GM18861 (cell line): Measurements from ENCODE around the gene UST.
A peak's percentile ranks its signal among the peaks of the same experiment; 100 is the strongest.
"Not testable (repeated sequence)": the region's sequence is repeated elsewhere in the genome, so short reads cannot be mapped to it uniquely, and the experiment has no call there.

Source experiments
- ATAC-seq: cut with Tn5 transposase; IDR thresholded peaks from one replicate; pipeline ENCODE4 v1.9.1; 2021; ENCODE audit not compliant: unreplicated experiment

Gene UST

DNA sequence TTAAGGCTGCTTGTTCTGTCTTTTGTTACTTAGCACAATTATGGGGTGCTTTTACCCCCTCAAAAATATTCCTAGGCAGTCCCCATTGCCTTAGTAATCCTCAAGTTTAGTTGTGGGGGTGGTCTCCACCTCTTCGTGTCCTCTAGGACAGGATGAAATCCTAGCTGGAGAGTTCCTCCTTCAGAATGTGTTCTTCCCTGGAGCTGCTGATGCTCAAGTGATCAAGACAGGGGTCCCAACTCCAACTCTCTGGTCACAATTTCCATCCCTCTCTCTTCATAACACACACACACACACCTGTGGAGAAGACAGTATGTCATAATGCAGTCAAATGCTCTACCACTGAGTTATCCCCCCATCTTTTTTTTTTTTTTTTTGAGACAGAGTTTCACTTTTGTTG, 280.7 kb downstream of the UST start:
- no peak for ATAC-seq

DNA sequence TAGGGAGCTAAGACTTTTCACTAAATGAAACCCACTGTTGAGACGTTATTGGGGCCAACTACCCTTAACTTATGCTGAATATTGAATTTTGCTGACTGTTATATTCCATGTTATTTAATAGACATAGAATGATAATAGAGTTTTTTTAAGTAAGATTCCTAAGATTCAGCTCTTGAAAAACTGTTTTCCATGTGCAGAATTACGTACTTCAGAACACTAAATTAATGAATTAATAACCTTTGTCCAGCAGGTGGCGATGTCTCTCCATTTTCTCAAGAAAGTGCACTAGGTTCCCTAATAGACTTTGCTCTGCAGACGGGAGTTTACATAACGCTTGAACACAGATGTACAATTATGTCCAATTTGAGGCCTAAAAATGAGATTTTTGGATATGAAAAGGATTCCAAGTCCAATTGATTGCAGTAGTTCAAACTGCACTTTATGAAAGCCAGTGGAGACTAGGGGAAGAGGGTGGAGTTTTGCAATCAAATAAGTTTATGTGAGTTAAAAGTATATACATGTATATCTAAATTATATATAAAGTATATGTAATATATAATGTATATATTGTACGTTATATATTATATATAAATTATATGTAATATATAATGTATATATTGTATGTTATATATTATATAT, 282.1 kb downstream of the UST start:
- no peak for ATAC-seq

DNA sequence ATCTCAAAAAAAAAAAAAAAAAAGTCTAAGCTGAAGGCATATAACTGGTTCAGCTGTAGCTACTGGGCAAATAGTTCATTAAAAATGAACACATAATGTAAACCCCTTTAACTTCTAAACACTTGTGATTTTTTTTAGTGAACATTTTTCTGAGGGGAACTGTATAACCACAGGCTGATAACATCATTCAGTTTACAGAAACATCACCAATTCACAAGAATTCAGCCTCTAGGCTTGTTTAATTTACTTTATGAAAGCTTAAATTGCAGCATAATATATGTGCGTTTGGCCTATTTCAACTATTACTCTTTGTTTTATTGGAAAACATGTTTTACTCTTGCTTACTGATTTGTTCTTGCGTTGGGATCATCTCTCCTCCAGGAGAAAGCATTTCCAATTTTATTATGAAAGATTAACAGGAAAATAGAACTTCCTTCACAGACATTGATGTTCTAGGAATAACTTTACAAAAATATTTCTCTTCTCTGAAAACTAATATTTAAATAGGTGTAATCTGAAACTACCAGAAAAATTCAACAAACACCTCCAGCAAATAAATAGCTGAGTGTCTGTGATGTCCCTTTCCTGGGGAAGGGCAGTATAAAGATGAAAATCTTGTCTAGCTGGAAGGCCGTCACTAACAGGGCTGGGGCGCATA, 284.5 kb downstream of the UST start:
- ATAC-seq = no peak

DNA sequence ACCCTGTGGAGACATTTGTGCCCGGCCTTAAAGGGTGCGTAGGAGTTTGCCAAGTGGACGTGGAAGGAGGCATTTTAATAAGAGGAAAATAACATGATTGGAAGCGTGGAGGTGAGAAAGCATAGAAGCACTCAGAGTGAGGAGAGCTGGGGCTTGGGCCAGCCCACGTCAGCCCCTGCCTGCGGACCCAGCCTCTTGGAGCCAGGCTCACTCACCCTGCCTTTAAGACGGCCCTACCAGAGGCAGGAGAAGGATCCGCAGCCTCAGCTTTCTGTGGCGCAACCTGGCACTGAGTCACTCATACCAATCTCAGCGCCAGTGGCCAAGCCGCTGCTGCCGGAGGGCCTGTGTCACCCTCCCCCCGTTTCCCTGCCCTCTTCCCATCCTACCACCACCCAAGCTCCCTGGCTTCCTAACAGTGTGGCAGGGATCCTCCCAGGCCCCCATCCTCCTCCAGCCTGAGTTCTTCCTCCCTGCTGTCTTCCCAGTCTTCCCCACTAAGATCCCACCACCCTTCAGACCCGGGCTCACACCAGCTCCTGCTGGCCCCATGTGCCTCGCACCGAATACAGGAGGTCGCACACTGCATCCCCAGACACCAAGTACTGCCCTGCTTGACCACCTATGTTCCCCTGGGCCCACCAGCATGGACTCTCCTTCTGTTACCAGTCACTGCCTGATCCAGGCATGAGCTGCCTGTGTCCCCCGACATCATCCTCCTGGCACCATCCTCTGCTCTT, 285.2 kb downstream of the UST start:
- ATAC-seq = no peak

DNA sequence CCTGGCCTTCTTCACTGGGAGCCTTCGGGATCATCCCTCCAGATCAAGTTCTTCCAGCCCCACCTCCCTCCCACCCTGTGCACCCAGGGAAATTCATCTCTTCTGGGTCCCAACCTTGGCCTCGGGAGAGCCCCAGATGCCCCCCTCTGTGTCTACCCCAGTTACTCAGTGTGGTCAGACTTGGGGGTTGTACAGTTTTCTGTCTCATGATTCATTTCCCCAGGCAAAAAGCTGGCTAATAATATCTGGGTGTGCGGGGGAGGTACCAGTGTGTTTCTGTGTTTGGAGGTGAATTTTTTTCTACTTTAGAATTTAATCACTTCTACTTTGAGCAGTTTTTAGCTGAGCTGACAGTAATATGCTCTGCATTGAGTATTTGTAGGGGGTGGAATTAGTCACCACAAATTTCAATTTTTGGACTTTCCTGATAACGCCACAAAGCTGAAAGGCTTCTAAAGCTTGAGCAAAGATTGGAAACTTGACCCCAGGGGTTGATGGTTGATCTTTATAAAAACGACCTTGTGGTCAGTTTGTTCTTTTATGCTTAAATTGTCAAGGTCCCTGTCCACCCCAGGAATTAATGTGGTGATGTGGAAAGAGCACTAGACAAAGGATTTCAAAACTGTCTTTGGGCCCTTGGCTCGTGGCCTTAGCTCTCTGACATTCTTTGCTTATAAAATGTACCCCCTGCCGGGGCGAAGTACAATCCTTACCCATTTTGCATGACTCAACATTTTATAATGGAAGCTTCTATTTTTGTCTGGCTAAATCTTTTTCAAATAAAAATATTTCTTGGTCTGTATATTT, 286.0 kb downstream of the UST start:
- peak; percentile 77 for ATAC-seq

DNA sequence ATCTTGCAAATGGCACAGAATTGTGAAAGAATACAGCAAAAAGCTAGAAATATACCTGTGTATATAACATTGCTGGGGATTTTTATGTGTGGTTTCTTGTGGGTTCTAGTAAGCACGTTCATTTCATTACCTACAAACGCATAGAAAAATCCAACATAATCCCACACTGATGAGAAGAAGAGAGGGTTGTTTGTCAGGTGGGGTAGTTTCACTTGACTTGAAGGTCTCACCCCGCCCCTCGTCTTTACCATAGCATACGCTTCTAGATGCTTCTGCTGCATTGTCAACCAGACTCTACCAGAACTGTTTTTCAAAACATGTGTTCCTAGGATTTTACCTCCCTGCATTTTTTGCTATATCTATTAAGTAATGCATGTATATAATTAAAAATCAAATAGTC, 286.6 kb downstream of the UST start:
- no peak for ATAC-seq

DNA sequence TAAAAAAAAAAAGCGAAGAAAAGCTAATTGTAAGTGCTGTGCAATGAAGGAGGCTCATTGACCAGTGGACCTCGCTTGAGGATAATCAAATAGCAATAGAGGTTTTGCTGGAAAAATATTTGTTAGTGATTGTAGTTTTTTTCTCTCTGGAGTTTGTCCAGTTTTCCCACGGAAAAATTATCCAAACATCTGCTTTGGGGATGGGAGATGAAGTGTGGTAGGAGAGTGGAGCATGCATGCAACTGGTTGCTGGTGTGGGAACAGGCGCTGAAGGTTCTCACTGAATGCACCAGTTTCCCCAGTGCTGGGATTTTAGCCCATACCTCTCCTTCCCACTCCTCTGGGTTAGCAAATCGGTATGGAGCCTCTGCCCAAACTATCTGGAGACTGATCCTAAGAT, 288.9 kb downstream of the UST start:
- ATAC-seq = no peak

DNA sequence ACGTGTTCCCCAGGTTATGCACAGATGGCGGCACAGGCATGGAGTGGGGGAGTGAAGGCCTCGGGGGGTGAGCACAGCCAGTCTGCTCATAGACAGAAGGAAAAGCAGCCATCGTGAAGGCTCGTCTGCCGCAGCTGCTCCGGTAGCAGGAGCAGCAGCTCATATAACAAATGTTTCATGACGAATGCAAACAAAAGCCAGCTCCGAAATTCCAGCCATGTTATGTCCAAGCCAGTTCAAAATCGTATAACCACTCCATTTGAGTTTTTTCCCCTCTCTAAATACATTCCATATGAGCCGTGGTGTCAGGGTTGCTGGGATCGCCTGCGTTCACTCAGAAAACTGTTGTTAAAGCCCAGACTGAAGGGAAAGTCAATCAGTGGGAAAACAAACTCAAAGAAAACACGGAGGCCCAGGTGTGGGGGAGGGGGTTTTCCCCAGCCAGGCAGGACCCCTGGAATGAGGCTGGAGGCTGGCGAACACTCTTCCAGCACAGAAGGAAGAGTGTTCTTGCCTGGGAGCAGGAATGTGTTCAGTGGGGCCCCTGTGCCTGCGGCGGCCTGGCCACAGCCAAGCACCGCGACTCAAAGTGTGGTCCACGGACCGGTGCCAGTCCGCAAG, 290.3 kb downstream of the UST start:
- ATAC-seq = no peak

DNA sequence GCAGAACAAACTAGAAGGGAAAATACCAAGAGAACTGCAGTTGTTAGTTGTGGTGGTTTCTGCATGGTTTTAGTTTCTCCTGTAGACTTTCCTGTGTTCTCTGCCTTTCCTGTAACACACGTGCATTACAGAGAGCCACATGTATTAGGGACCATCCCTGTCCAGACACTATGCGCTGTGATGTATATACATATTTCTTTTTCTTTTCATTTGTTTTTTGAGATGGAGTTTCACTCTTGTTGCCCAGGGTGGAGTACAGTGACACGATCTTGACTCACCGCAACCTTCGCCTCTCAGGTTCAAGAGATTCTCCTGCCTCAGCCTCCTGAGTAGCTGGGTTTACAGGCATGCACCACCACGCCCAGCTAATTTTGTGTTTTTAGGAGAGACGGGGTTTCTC, 292.2 kb downstream of the UST start:
- not testable (repeated sequence) for ATAC-seq

DNA sequence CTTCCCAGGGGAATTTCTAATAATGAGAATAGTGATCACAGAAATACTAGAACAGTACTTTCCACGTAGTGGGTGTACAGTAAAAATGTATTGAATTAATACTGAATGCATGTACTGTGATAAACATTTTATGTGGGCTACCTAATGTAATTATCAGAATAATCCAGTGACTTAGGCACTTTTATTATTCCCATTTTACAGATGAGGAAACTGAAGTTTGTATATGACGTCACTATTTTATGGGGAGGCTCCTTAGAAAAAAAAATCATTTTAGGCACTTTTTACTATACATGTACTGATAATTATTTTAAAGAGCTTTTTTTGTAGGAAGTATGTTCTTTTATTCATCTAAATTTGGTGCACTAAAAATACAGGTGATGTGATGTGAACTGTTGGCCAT, 295.1 kb downstream of the UST start:
- ATAC-seq = no peak

DNA sequence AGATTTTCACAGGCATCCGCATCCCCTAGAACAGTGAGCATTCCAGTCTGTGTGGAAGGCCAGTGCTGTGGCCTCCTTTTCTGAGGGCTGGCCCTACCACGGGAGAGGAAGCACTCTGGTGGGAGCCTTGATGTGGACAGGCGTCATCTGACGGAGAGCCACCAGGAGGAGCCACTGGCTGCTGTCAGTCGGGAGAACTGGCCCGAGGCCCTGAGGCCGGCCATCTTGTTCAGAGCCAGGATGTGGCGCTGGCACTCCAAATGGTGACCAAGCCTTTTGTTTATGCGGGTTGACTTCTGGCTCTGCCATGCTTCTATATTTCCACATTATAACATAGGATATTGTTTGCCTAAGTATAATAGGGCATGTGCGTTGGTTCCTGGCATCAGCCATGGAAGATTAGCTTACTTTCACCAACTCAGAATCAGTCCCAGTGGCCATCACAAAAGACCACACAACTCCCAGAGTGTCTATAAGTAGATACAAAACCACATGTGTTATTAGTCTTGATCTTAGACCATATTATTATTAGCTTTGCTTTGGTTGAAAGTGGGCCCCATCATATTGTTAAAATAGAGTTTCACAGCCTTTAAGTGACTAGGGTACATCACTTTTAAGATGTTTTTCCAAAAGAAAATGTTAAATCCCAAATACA, 296.8 kb downstream of the UST start:
- no peak for ATAC-seq

DNA sequence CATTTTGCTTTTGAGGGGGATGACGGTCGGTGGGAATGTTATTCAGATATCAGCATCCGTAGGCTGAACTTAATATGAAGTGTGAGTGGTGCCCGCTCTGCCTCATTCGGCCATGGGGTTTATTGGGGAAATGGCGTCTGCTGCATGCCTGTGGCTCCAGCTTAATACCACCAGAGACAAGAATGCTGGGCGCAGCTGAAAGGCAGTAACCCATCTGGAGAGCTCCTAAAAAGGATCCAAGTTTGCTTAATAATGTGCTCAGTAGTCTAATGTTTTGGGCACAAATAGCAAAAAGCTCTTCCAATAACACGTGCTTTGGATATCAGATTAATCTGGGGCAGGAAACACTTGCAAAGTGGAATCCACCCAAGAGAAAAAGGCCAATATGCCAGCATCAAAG, 297.7 kb downstream of the UST start:
- ATAC-seq = no peak

DNA sequence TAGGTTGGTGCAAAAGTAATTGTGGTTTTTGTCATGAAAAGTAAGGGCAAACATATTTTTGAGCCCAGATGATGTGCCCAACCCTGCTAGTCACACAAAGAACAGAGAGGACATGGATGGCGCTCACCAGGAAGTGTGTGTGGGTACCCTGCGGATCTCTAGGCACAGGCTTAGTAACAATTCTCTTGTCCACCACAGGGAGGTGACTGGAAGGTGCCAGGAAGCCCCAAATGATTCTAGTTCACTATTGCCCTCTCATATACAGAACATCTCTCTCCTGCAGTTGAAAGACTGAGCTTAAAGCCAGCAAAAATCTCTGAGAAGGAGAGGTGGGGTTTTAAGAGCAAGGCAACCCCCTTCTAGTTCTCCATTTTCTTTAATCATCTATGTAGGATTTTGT, 298.6 kb downstream of the UST start:
- peak; percentile 48 for ATAC-seq

DNA sequence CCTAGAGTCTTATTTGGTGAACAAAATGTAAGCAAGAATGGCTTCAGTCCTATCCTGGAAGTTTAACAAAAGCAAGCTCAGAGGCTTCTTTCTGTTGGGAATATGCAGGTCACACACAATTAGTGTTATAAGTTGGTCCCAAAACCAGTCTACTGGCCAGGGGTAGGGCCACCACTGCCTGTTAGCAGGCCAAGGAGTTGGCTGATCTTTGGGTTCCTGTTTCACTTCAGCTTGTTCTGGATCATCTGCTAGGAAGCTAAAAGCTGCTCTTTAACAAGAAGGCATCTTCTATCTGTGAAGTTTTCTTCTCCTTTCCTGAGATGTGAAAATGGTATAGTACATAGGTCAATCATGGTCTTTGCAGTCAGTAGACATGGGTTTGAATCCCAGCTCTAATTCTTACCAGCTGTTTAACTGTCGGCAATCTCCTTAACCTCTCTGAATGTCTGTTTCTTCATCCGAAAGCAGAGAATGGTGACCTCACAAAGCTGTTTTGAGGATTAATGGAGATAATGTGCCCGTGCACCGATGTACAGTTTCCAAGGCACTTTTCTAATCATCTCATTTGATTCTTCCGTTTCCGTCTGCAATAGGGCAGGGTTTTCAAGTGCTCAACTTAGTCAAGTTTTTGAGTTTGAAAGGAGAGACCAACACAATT, 299.5 kb downstream of the UST start:
- no peak for ATAC-seq

DNA sequence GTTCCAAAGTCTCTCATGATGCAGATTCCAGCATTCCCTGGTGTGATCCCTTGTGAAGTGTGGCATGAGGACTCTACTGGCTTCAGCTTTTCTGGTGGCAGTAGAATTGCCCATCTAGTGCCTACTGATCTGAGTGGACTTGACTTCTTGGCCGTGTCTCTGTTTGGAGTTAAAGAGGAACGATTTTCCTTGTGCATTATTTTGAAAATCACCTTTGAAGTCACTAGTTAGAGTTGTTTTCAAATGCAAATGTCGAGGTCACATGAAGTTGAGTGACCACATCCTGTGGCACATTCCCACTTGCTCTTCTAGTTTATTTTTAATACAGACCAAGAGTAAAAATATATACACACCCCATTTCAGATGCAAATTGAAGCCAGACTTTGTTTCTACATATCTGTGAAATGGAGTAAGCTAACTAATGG, 300.0 kb downstream of the UST start:
- ATAC-seq = peak; percentile 71

DNA sequence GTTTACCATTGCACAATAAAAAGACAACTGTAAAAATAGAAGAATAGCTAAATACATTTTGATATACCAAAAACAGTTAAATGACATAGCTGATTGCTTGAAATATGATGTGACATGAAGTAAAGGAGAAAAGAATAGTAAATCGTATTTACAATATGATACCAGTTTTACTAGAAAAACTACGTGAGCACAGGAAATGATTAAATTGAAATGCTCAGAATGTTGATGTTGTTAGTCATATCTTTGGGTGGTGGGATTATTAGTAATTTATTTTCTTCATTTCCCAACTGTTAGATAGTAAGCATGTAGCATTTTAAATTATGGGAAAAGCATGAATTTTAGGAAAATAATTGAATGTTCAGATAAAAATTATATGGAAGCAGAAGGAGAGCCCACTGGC, 302.4 kb downstream of the UST start:
- ATAC-seq = no peak

DNA sequence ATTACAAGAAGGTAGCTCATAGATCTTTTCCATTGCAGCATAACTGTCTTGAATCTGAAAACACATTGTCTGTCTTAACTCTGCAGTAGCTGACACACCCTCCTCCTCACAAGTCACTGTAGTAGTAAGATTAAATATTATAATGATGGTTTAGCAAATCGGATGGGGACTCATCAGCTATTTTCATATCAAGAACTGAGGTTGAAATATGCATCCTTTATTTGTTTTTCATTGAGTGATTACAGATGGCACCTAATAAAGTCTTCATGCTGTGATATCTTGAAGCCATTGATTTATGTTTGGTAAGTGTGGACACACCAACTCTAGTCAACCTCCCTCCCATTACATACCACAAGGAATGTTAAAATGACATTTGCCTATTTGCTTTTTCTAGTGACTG, 303.3 kb downstream of the UST start:
- no peak for ATAC-seq

DNA sequence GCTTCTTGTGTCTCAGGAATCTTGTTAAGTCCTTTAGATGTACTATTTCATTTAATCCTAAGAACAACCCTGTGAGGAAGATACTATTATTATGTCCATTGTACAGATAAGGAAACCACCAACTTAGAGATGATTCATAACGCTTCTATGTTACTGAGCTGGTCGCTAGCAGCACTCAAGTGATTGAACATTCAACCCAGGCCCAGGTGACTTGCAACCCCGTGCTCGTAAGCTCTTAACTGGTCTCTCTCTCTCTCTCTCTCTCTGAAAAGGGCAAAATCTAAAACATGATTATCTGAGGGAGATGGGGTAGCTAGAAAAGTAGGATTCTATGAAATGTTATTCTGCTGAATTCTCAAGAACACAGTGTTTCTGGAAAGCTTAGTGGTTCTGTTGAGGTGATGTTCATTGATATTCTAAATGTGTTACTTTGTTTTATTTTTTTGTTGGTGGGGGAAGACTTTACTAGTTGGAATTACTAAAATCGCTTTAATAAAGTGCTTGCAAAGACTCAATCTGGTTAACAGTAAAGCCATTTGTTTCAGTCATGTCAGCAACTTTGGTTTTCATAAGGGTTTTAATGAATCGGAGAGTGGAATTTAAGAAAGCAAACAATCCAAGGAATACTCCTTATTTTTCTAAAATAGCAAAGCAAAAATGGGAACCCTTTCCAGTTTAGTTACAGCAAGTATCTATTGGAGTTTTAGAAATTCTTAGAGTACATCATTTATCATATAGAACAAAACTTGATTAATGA, 305.7 kb downstream of the UST start:
- ATAC-seq = peak; percentile 60

DNA sequence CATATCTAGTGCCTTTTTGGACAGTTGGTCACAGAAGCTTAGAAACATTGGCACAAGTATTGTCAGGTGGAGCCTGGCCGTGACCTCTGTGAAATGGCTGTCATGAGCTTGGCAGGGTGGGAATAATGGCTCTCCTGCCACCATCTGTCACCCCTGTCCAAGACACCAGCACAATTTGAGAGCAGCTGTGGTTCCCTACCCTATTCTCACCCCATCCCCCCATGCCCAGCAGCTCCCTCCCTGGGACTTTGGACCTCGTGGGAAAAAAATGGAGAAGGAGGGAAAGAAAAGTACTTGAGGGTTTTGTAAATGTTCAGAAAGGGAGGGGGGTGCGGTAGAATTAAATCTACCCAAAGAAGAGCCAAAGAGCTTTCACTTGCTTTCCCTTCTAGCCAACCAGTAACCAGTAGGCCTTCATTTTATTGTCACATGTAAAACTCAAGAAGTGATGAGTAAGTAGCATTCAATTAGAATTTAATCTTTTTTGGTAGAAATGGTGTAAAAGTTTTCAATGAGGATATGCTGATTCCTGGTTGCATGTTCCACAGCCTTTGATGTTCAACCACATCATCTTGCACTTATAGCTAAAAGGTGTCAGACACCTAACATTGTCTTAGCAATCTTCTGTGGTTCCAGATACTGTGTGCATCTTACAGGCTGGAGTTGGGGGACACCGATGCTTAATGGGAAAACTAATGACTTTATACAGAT, 307.2 kb downstream of the UST start:
- ATAC-seq = no peak
